Body of pancreas (tissue), 4 donors: ENCODE data around the gene UQCRC1.

Experiments used
- POLR2A ChIP-seq, 3 donors: fragments of 450-650 bp; IDR thresholded peaks; one replicate each; pipeline ENCODE4 v1.6.1; 2016; ENCODE audit warnings: antibody characterized with exemption in 3 of 3, mild to moderate bottlenecking in 2 of 3
- TF ChIP-seq, protein P1 (sequence below), 7 experiments: fragments of 450-650 bp in 4 of 7; fragments of 200-600 bp in 3 of 7; sonication (generic) in 3 of 7; IDR thresholded peaks; one replicate each; pipeline ENCODE4 v1.5.1; 2016 to 2019; ENCODE audit warnings: antibody characterized with exemption in 7 of 7

GRCh38 chr3:48565591-48566400 lies 43.6 kb downstream of the UQCRC1 start:
- TF ChIP-seq, protein P1, sequence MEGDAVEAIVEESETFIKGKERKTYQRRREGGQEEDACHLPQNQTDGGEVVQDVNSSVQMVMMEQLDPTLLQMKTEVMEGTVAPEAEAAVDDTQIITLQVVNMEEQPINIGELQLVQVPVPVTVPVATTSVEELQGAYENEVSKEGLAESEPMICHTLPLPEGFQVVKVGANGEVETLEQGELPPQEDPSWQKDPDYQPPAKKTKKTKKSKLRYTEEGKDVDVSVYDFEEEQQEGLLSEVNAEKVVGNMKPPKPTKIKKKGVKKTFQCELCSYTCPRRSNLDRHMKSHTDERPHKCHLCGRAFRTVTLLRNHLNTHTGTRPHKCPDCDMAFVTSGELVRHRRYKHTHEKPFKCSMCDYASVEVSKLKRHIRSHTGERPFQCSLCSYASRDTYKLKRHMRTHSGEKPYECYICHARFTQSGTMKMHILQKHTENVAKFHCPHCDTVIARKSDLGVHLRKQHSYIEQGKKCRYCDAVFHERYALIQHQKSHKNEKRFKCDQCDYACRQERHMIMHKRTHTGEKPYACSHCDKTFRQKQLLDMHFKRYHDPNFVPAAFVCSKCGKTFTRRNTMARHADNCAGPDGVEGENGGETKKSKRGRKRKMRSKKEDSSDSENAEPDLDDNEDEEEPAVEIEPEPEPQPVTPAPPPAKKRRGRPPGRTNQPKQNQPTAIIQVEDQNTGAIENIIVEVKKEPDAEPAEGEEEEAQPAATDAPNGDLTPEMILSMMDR (IDR thresholded peaks at IDR 0.05) = no peak
- no peak for TF ChIP-seq POLR2A (IDR thresholded peaks at IDR 0.05)
